HEK293 (cell line): ENCODE data around the gene CARTPT.

Source experiments
- CTCF ChIP-seq: fragments of 450-650 bp; formaldehyde crosslinking; IDR thresholded peaks from 2 replicates; pipeline ENCODE4 v1.5.1; 2016; ENCODE audit warnings: missing biosample characterization, missing genetic modification characterization
- MYNN ChIP-seq: fragments of 450-650 bp; formaldehyde crosslinking; IDR thresholded peaks from 2 replicates; pipeline ENCODE4 v1.5.1; 2016; ENCODE audit warnings: missing biosample characterization, missing genetic modification characterization, borderline replicate concordance
- YY1 ChIP-seq: fragments of 450-650 bp; formaldehyde crosslinking; IDR thresholded peaks from 2 replicates; pipeline ENCODE4 v1.5.1; 2018; ENCODE audit warnings: missing biosample characterization, missing genetic modification characterization
- ZNF148 ChIP-seq: fragments of 450-650 bp; formaldehyde crosslinking; IDR thresholded peaks from 2 replicates; pipeline ENCODE4 v1.5.0; 2017; ENCODE audit warnings: missing biosample characterization, missing genetic modification characterization, borderline replicate concordance

GRCh38 chr5:71699233-71699632, 19.8 kb upstream of the CARTPT start:
- TF ChIP-seq YY1 (tag by site-specific recombination) (no peak), CTCF (no peak), MYNN (no peak), ZNF148 (no peak)
